Heart left ventricle (tissue), 13 donors: ENCODE results near the gene UBE2QL1.

ENCODE experiments used
- CTCF ChIP-seq, 12 donors: fragments of 200-600 bp; sonication (generic) in 4 of 12; IDR thresholded peaks; one replicate each; pipeline versions ENCODE4 v1.5.0 to v1.8.0; 2018 to 2022; ENCODE audit warnings: antibody characterized with exemption in 12 of 12, mild to moderate bottlenecking in 5 of 12
- POLR2A ChIP-seq, 2 donors: fragments of 450-650 bp; IDR thresholded peaks; one replicate each; pipeline ENCODE4 v1.6.1; 2017; ENCODE audit warnings: antibody characterized with exemption in 2 of 2, mild to moderate bottlenecking in 2 of 2, moderate library complexity in 2 of 2
- donor health status: ischemic (EF 13 %, LVEDD 7.1; RV severe dilation, severe dysfunction).
- donor health status: DM: no; HTN: yes; CAD: no.
- donor health status: DM: no; HTN: no; CAD: no.
- donor health status: ischemic (EF 25% LVEDD 6.9; RV normal size, moderate dysfunction).
- donor health status: ischemic (EF 25% LVEDD 5.7; RV mildly dilated, moderate dysfunction).
- donor health status: ischemic (EF 35%, LVEDD 5.7; RV mildly dilated, moderate dysfunction).
- donor health status: nonischemic (EF 11% LVEDD 7.7; RV severe dilation, severe dysfunction).
- donor health status: DM: yes; HTN: yes; CAD: no.
- donor health status: PGD.
- donor health status: ischemic (EF 29% LVEDD 5.4; RV normal size, mild dysfunction).
- donor health status: nonischemic (EF 23%, LVEDD 6.1; RV moderate dilation, normal function).

- TF ChIP-seq CTCF (IDR thresholded peaks at IDR 0.05) (no peak), POLR2A (IDR thresholded peaks at IDR 0.05) (no peak)
Measured at GRCh38 chr5:6490246-6490645, 41.6 kb downstream of the UBE2QL1 start.
